Anterior cingulate cortex (tissue), 58 donors: ENCODE measurements around the gene GID4.
A peak's percentile ranks its signal among the peaks of the same experiment; 100 is the strongest.

Experiments
- DNase-seq, 58 donors: peaks; one replicate each; lab custom pipeline; 2025; lab: John Stamatoyannopoulos, UW

Gene GID4

DNA sequence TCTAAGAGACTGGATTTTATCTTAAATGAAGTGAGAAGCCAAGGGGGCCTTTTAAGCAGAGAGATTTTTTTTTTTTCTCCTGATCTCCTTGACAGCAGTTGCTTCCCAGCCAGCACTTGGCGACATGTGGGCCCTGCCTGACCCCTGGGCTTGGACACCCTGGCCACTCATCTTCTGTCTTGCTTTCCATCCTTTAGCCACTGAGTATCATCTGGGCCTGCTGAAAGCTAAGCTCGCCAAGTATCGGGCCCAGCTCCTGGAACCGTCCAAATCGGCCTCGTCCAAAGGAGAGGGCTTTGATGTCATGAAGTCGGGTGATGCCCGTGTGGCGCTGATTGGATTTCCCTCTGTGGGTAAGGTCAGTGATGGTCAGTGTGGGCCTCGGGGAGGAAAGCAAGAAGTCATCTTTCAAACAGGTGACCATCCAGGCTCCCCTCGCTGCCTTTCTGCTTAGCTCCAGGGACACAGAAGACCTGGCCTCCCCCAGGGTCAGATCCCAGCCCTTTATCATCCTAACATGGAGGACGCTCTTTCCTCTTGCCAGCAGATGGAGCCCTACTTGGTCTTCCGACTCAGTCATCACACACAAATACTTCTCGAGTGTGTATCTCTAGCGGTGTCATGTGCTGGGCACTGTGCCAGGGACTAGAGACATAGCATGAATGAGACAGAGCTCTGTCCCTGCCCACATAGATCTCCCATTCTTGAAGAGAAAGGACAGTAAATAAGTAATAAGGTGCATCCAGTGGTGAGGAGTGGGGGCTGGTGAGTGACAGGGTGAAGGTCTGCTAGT is 54.6 kb downstream of the GID4 start:
- peak in 4 of 58 donors; percentile 4 to 45 (median 8) for DNase-seq

DNA sequence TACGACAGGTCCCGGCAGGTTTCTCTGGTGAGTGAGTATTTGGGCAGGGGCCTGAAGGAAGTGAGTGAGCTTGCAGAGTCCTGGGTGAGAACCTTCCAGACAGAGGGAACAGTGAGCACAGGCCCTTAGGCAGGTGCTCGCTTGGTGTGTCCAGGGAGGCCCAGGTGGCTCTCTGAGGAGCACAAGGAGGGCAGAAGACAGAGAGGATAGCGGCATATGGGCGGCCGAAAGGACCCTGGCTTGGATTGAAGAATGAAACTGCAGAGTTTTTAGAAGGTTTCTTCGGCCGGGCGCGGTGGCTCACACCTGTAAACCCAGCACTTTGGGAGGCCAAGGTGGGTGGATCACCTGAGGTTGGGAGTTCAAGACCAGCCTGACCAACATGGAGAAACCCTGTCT is 55.2 kb downstream of the GID4 start:
- DNase-seq, result no peak

DNA sequence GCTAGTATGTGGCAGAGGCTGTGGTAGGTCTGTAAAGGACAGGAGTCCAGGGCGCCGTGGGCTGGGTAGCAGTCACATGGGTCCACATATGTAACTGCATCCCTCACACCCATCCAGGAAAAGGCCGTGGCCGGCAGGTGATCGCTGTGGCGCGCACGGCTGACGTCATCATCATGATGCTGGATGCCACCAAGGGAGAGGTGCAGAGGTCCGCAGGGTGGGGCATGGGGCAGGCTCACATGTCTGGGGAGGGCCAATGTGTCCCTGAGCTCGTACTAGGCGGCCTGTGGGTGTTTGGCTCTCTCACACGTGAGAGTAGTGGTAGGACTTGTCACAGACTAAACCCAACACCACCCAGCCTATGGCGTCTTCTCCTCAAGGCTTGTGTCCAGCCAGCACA is 60.3 kb downstream of the GID4 start:
- no peak for DNase-seq

DNA sequence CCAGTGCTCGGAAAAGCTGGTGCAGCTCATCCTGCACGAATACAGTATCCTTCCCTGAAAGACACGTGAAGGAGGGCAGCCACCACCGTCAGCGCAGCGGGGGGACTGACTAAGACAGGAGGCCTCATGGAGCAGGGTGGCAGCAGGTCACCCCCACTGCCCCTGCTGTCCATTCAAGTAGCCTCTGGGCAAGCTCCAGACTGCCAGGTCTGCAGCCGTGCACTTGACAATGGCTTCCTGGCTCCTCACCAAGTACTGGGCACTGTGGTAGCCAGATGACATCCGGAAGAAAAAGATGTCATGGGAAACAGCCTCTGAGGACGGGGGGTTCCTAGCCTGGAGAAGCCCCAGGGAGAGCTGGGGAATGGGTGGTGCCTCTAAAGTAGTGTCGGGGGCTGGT is 61.4 kb downstream of the GID4 start:
- DNase-seq, result no peak

DNA sequence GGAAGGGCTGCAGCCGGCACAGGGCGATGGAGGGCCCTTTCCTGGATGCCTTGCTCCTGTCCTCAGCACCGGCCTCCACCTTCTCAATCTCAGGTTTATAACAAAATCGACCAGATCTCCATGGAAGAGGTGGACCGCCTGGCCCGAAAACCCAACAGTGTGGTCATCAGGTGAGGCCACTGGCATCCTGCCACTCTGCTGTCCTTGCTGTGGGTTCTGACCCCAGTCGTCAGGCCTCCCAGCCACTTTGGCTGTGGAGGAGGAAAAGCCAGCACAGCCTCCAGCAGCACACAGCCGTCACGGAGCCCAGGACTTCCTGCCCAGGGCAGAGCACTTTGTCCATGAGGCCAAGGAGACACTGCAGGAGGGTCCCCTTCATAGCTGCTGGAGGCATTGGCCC is 62.6 kb downstream of the GID4 start:
- no peak for DNase-seq

- no peak for DNase-seq
These were observed 63.4 kb downstream of the GID4 start for GRCh38 chr17:18102640-18103039.

- no peak for DNase-seq
These were observed 65.8 kb downstream of the GID4 start for GRCh38 chr17:18105027-18105426.

GRCh38 chr17:18105595-18105994 is 66.4 kb downstream of the GID4 start:
- DNase-seq, result no peak

DNA sequence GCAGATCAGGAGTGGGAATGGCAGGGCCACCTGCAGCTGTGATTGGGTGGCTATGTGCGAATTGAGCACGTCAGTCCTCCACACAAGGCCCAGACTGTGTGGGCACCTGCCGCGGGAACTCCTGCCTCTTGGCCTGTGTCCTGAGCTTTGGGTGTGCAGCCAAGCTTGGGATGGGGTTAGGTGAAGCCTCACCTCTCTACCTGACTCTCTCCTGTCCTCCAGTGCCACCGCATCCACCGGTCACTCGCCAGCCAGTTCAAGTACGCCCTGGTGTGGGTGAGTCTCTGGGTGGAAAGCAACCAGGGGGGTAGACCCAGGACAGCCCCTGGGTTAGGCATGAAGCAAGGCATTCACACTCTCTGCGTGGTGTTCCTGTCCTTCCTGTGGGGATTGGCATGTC is 67.0 kb downstream of the GID4 start:
- no peak for DNase-seq

GRCh38 chr17:18107061-18107790 is 68.0 kb downstream of the GID4 start:
- DNase-seq, result no peak

- DNase-seq, result peak in 6 of 58 donors; percentile 4 to 14 (median 8)
These were observed 68.8 kb downstream of the GID4 start for GRCh38 chr17:18107971-18108370.

DNA sequence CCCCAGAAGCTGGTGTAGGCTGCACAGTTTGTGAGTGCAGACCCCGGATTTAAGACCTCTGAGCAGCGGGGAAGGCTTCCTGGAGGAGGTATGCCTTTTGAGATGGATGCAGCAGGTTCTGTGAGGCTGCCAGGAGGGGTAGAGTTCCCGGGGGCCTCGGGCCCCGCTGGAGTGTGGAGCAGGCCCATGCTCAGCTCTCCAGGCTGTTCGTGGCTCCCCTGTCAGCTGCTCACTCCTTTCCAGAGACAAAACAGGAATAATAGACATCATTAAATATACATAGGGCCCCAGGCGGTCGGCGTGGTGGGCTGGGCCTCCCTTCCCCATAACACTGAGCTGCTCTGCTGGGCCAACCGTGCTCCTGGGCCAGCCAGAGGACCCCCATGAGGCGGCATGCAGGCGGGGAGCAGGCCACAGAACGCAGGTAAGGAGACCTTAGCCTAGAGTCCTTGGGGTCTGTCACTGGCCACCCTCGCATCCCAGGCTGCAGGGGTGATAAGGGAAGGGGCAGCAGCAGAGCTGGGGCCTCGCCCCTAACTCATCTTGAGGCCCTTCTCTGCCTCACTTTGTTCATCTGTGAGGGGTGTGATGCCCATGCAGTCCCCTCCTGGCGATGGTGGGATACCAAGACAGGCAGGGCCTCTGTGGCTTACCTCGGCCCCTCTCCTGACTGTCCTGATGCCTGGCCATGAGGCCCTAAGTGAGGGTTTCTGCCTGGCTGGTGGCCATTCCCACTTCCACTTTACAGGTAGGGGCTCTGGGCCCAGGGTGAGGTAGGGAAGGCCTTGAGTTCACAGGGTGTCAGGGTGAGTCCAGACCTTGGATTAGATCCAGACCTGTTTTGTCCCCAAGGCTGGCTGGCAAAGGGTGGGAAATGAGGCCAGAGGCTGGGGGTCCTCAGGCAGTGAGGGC is 69.4 kb downstream of the GID4 start, which contains the start of gene MYO15A:
Gene MYO15A, plus strand, starts transcription at position 356 of the 912 bp plus-strand sequence. CDS start 10,045 bp downstream, outside the sequence.
- DNase-seq, result no peak

DNA sequence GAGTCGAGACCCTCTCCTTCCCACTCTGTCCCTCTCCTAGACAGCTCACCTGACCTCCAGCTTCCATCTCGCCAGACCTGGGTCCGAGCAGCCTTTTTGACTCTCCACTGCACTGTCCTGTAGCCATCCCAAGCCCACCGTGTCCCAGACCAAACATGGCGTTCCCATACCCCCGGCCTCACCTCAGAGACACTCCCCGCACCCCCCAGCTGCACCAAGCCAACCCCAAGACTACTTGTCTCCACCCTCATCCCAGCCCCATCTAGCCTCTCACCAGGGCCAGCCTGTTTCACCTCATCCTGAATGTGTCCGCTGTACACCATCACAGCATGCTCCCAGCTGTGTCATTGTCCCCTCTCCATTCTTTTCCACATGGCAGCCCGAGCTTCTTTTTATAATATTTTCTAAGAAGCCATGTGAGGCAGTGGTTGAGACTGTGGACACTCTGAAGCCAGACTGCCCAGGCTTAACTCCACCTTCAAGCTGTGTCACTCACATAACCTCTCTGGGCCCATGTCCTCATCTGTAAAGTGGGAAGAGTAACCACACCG is 70.8 kb downstream of the GID4 start:
- no peak for DNase-seq

GRCh38 chr17:18110636-18111145 is 71.5 kb downstream of the GID4 start:
- no peak for DNase-seq

DNA sequence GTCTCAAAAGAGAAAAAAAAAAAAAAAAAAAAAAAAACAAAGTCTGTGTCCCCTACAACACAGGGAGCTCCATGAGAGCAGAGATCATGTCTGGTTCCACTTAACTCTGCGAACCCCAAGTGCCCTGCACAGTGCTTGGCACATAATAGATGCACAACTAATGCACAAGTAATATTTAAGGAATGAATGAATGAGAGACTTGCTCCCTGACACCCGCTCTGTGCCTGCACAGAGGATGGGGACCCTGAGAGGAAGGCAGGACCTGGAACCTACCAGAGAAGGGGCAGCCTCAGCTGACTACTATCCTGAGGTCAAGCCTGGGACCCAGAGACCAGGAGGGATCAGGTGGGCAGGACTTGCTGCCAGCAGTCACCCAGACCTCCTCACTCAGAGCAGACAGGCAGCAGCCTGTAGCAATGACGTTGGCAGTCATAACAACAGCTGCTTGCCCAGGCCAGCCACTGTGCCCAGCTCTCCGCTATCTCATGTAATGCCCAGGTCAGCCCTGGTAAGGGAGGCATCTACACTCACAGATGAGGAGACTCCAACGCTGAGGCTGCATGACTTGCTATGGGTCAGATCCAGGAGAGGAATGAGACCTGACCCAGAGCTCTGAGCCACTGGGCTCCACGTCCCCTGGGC is 72.2 kb downstream of the GID4 start:
- DNase-seq, result no peak

DNA sequence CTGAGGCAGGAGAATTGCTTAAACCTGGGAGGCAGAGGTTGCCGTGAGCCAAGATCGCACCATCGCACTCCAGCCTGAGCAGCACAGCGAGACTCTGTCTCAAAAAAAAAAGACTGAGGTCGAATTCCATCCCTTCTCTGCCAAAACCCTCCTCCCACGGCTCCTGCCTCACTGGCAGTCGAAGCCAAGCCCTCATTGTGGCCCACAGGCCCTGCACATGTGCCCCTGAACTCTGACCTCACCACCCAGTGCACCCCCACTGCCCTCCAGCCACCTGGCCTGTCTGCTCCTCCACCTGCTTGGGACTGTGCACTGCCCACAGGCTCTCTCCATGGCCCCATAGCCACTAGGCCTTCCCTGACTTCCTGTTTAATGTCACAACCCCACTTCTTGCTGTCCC is 76.3 kb downstream of the GID4 start:
- no peak for DNase-seq

- DNase-seq, result no peak
These were observed 76.9 kb downstream of the GID4 start for GRCh38 chr17:18116078-18116477.

DNA sequence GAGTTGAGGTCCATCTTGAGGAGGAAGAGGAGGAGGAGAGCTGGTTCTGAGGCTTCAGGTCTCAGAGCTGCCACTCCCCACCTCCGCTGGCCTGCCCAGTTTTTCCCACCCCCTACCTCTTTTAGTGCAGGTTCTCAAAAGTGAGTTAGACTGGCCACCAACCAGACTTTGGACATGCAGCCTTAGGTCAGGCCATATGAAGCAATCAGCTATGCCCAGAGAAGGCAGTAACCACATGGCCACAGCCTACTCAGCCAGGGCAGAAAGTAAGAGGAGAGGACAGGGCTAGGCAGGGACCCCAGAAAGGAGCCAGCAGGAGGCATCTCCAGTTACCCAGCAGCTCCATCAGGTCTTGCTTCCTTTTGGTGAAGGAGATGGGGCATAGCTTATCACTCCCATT is 78.3 kb downstream of the GID4 start:
- DNase-seq, result no peak
